ENCODE results near the gene RFT1.

- TF ChIP-seq CTCF (IDR thresholded peaks at IDR 0.05; ENCODE audit: low read length) (peak; percentile 94), EZH2 (optimal IDR thresholded peaks at IDR 0.05; ENCODE audit: low read depth, low read length) (no peak)
Observed at GRCh38 chr3:53072653-53073552, 57.3 kb downstream of the RFT1 start.
